Measurements from ENCODE around the gene CPEB1.

GRCh38 chr15:82530006-82530405, 117.2 kb downstream of the CPEB1 start:
- TF ChIP-seq POLR2AphosphoS5 (IDR thresholded peaks at IDR 0.05; ENCODE audit: insufficient read depth in 1 of 2, low read depth in 1 of 2) (no peak), CTCF (IDR thresholded peaks at IDR 0.05) (no peak), POLR2A (IDR thresholded peaks at IDR 0.05) (no peak)
